ENCODE measurements around the gene ENOX1.

ENOX1 gene

DNA sequence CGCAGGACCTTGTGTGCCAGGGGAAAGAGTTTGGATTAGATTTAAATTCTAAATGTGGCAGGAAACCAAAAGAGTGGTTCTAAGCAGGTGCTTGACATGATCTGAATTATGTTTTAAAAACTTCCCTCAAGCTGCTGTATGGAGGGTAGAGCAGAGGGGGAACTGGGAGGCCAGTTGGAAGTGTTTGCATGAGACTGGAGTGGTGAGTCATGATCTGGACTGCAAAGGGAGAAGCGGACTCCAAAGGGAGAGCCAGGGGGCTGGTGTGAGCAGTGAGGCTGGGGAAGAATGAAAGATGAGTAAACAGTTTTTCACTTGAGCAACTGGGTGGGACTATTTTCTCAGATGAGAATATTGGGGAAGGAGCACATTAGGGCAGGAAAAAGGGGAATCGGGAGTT, 557.3 kb downstream of the ENOX1 start:
- no peak for DNase-seq

GRCh38 chr13:43227721-43228120, 559.1 kb downstream of the ENOX1 start:
- DNase-seq, result no peak

DNA sequence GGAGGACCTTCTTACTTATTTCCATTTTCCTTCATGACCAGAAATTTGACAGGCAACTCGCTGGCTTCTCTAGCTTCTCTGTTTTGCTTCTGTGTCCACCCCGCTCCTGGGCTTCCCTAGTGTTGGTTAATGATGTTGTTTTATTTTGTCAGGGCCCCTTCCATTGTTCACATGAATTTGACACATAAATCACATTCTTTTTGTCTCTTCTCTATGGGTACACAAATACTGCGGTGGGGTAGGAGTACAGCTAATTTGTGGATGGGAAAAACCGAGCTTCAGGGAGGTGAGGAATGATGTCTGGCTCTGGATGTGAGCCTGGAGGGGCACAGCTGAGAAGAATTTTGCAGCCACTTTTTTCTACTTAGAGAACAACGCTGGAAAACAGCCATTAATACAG, 563.6 kb downstream of the ENOX1 start:
- no peak for DNase-seq

DNA sequence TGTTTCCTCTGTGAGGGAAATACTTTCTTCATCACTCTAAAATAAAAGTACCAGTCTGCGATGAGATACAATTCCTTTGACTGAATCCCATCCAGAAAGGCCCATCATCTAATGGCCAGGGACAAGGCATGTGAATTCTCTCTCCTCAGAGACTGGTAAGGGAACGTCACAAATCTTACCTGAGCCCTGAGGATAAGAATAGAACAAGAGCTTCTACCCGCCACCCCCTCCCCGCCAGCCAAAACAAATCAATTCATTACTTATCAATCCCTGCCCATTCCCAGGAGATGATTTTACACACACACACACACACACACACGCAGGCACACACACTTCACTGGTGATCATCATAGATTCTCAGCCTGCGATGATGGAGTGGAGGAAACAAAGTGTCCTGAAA, 564.7 kb downstream of the ENOX1 start:
- no peak for DNase-seq

DNA sequence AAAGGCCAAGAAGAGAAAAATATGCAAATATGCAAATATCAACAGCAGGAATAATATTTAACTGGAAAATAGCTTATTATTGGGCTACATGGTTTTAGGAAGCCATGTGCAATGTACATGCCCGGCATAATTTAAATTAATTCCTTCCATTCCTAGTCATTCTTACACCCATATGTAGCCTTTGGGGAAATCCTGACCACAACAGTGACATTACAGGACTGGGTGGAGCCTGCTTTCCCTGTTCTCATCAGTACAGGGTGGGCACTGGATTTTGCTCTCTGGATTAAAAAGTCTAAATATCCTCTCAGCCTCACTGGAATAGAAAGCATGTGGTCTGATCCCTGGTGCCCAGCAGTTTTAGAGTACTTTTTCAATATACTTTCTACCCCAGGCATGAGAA, 565.2 kb downstream of the ENOX1 start:
- no peak for DNase-seq

- no peak for DNase-seq
These were observed 565.7 kb downstream of the ENOX1 start for GRCh38 chr13:43220873-43221595.

DNA sequence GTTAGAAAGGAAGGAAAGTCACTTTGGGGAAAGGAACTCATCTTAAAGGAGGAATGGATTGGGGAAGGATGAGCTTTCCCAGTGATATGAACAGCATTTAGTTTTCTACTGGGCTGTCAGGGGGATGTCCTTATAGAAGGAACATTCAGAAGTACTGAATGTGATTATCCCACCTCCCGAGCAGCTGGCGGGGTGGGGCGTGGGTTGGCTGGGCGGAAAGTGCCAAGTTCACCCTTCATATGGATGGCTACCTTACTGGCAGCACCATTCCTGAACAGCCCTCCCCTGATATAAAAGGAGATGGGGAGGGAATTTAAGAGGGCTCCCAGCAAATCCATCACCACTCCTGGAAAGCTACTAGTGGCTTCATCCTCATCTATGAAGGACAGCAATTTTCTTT, 572.6 kb downstream of the ENOX1 start:
- no peak for DNase-seq

GRCh38 chr13:43206838-43207237, 579.9 kb downstream of the ENOX1 start:
- DNase-seq, result no peak

DNA sequence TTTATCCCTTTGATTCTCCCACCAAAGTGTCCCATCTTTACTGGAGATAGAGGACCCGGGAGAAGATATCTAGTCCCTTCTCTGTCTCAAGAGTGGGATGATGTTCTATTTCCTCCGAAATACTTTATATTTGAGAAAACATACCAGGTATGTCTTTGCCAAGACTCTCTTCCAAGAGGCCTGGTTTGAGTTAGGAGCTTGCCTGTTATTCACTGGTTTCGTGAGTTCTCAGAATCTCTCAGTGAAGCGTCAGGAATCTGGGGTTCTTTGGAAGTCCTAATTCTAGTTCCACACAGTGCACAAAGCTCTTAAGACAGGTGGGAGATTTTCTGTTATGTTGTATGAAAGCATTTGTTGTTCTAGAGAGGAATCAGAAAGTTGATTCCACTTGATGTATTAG, 581.4 kb downstream of the ENOX1 start:
- no peak for DNase-seq

DNA sequence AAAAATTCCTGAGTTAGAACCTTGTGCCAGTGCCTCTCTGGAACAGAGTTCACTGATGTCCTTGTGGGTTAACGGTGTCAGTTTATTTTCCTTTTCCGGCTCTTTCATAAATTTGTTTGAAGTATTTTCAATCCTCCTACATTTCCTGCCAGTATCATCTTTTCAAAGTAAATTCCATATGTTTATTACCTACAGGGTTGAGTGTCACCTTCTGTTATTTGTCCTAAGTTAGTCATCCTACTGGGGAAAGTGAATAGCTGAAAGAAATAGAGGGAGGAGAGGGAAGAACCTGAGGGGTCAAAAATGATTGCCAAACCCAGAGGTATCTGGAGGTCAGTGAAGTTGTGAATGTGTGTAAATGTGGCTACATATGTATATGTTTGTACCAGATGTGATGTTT, 582.2 kb downstream of the ENOX1 start:
- DNase-seq, result no peak

DNA sequence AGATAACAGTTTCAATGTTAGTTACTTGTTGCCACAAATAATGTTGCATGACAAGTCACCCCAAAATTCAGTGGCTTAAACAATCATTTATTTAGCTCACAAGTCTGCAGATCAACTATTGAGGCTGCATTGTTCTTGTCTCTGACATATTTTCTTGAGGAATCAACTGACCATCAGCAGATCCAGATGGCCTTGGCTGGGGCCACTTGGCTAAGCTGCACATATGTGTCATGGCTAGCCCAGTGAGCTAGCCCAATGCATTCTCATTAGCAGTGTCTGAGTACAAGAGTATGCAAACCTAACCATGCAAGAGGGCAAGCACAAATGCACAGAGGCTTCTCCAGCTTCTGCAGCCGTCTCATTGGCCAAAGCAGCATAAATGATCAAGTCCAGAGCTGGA, 583.0 kb downstream of the ENOX1 start:
- DNase-seq, result no peak

DNA sequence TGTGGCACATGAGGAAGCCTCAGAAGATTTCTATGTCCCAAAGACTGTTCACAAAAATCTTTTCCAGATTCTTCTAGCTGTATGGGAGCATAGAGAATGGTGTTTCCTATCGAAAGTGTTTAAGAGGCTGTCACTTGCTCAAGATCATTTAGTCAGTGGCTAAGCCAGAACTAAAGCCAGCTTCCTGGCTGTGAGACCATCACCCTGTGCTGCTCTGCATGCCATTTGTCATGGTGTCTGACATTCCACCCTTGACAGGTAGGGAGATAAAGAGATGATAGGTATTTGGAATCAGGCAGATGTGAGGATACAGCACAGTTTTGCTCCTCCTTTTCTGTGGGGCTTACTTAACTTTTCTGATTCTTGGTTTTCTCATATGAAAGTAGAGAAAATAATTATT, 586.0 kb downstream of the ENOX1 start:
- no peak for DNase-seq

GRCh38 chr13:43200307-43200706, 586.5 kb downstream of the ENOX1 start:
- DNase-seq, result no peak

- no peak for DNase-seq
These were observed 589.9 kb downstream of the ENOX1 start for GRCh38 chr13:43196750-43197370.

GRCh38 chr13:43196086-43196621, 590.6 kb downstream of the ENOX1 start:
- no peak for DNase-seq

DNA sequence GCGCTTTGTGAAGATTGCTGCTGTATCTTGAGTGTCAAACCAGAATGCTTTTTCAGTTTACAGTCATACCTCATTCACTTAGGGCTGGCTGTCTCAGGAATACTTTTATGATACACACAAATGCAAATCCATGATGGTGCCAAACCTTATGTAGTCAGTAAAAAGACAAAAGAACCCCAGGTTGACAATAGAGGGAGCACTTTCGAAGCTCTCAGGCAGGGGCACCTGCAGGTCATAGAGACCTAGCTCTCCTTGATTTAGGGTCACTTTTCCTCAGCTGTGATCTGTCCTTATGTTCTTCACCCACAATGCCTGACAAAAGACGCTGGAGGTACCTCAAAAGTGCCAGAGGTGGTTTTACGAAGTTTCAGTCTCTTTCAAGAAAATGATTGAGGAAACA, 591.2 kb downstream of the ENOX1 start:
- DNase-seq, result no peak

GRCh38 chr13:43195112-43195511, 591.7 kb downstream of the ENOX1 start:
- DNase-seq, result no peak

GRCh38 chr13:43193789-43194420, 592.9 kb downstream of the ENOX1 start:
- no peak for DNase-seq

GRCh38 chr13:43191546-43191945, 595.2 kb downstream of the ENOX1 start:
- DNase-seq, result no peak

DNA sequence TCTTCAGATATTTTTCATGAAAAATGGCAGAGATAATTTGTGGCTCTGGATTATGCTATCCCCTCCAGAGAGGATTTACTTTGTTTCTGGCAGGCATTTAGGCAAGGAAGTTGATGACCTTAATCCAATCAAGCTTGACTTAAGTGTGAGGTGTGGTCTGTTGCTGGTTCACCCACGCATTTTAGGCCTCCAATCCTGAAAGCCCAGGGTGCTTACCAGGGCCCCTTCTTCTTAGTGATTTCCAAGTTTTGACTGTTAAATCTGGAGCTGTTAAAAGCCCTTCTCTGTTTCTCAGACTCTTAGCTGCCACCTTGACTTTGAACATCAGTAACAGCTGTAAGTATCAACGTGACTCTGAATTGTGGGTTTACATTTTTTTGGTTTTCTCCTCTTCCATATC, 601.5 kb downstream of the ENOX1 start:
- DNase-seq, result no peak

DNA sequence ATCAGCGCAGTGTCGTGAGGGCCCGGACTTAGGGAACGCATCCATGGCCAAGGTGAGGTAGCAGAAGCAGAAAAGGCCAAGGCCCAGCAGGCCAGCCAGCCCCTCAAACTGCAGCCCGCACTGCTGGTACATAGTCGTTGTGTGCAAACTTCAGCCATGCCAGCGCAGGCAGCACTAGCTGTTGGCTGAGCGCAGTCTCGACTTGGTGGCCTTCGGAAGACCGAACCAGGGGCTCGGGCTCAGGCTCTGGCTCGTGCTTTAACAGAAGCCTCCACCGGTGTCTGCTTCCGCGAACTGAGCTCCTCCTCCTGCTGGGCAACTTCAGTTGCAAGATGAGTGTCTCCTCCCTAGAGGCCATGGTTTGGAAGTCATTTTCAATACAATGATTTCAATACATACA, 605.9 kb downstream of the ENOX1 start:
- no peak for DNase-seq

DNA sequence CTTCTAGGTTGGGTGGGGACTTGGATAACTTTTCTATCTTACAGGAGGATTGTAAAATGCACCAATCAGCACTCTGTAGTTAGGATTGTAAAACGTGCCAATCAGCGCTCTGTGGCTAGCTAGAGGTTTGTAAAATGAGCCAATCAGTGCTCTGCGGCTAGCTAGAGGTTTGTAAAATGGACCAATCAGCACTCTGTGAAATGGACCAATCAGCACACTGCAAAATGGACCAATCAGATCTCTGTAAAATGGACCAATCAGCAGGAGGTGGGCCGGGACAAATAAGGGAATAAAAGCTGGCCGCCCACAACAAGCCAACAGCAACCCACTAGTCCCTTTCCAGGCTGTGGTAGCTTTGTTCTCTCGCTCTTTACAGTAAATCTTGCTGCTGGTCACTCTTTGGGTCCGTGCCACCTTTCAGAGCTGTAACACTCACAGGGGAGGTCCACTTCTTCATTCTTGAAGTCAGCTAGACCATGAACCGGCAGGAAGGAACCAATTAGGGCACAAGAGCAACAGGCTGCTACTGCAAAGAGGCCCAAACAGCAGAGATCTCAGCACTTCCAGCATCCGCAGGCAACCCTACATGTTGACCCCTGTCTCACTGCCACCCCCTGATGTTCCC, 606.6 kb downstream of the ENOX1 start:
- DNase-seq, result no peak

- no peak for DNase-seq
These were observed 615.3 kb downstream of the ENOX1 start for GRCh38 chr13:43171489-43171888.

DNA sequence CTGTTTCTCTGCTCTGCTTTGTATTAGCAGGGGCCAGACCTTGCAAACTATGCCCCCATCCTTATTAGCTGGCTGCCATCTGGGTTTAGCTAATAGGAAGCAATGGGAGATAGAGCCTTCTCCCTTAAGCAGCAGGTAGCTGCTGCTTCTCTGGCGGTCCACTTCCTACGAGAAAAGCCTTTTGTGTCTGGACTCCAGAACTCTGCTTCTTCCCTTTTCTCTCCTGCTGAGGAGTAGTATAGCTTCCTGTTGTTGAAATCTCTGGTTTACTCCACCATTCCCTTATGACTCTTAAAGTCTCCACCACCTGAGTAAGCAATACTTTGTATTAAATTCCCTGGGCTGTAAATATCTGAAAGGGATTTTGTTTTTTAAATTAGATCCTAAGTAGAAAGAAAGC, 616.3 kb downstream of the ENOX1 start:
- no peak for DNase-seq

Measured in activated CD4-positive, alpha-beta T cell treated with anti-CD3 and anti-CD28 coated beads for 48 hours (primary cell).